Stimulated activated CD4-positive, alpha-beta T cell treated with anti-CD3 and anti-CD28 coated beads, Interleukin-1b, Interleukin-23, amount 100 ng/mL, for 24 hours (primary cell): ENCODE results near the gene DNMT1.

Experiments used
- DNase-seq, 4 experiments: peaks; one replicate each; pipeline ENCODE4 v3.0.0-alpha.2; 2020; ENCODE audit warnings: low read depth in 4 of 4, low spot score in 1 of 4

The DNMT1 gene

DNA sequence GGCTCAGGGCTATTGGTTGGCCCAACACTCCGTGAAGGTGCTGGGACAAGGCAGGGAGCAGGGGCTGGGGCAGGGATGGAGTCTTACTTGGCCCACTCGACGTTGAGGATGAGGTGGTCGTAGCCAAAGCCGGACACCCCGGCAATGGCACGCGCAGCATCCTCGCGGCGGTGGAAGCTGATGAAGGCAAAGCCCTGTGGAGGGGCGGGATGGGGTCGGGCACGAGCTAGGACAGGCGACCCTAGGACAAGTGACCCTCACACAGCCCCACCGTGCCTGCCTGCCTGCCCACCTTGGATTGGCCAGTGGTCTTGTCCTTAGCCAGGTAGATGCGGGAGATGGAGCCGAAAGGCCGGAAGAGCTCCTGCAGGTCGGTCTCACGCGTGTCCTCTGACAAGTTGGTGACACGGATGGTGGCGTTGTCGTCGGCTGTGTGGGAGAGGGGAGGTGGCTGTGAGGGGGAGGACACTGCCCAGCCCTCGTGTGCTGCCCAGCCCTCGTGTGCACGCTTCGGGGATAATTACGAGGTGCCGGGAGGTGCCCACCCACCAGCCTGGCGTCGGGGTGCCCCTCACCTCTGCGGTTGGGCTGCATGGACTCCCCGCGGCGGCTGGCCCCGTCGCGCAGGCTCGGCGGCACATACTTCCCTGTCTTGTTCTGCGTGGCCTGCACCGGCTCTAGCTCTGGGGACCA, 79.2 kb downstream of the DNMT1 start:
- DNase-seq, result no peak

DNA sequence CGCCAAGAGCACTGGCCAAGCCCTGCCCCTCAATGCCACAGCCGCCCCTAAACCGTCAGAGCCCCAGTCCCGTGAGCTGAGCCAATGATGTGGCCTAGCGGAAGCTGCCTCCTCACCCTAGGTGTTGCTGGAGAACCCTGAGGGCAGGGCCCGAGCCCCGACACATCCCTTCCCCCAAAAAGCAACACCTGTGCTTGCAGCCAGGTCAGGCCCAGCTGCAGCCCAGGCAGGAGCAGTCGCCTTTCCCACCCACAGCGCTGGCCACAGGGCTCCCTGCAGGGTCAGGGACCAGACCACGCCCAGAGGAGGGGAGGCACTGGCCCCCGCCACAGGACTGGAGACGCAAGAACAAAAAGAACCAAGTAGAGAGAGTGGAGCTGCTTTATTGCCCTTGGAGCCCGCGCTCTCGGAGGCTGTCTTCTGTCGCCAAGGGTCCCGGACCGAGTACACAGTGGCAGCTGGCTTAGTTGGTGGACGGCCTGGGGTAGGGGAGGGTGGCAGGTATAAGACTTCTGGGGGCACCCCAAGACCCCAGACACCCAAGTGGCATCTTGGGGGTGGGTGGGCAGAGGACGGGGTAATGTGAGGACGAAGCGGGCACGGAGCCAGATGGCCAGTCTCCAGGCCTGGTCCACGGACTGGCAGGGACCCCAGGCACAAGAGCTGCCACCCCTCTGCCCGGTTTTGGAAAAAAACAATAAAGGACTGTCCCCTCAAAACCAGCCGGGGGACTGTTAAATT, 79.9 kb downstream of the DNMT1 start:
- no peak for DNase-seq

DNA sequence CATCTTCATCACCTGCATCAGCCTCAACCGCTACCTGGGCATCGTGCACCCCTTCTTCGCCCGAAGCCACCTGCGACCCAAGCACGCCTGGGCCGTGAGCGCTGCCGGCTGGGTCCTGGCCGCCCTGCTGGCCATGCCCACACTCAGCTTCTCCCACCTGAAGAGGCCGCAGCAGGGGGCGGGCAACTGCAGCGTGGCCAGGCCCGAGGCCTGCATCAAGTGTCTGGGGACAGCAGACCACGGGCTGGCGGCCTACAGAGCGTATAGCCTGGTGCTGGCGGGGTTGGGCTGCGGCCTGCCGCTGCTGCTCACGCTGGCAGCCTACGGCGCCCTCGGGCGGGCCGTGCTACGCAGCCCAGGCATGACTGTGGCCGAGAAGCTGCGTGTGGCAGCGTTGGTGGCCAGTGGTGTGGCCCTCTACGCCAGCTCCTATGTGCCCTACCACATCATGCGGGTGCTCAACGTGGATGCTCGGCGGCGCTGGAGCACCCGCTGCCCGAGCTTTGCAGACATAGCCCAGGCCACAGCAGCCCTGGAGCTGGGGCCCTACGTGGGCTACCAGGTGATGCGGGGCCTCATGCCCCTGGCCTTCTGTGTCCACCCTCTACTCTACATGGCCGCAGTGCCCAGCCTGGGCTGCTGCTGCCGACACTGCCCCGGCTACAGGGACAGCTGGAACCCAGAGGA, 80.6 kb downstream of the DNMT1 start:
- DNase-seq, result no peak

DNA sequence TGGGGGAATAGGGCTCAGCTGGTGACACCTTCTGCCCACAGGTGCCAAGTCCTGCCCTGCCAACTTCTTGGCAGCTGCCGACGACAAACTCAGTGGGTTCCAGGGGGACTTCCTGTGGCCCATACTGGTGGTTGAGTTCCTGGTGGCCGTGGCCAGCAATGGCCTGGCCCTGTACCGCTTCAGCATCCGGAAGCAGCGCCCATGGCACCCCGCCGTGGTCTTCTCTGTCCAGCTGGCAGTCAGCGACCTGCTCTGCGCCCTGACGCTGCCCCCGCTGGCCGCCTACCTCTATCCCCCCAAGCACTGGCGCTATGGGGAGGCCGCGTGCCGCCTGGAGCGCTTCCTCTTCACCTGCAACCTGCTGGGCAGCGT, 81.2 kb downstream of the DNMT1 start:
- DNase-seq, result no peak

DNA sequence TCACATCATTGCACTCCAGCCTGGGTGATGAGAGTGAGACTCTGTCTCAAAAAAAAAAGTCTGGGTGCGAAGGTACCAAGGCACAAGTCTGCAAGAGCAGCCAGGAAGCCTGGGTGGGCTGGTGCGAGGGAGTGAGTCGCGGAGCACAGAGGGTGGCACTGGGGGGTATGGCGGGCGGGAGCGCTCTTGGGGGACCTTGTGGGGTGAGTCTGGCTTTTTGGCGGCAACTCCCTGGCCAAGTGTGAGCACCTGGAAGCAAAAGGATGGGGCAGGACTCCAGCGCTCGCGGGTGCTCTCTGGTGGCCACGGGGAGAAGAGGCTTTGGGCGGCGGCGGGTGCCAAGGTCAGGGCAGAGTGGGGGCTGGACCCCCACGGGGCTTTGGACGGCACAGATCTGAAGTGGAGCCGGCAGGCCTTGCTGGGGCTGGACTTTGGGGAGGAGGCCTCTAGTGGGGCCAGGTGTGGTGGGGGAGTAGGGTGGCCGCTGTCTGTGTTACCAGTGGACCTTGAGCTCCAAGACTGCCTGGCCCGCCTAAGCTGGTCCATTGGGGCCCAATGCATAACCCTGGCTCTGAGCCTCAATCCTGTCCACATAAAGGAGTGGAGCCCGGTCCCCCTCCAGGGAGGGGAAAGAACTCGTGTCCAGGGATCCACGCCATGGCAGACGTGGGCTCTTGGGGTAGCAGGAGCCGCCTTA, 81.7 kb downstream of the DNMT1 start:
- DNase-seq, result peak in 2 of 4 experiments; percentile 59 to 66

DNA sequence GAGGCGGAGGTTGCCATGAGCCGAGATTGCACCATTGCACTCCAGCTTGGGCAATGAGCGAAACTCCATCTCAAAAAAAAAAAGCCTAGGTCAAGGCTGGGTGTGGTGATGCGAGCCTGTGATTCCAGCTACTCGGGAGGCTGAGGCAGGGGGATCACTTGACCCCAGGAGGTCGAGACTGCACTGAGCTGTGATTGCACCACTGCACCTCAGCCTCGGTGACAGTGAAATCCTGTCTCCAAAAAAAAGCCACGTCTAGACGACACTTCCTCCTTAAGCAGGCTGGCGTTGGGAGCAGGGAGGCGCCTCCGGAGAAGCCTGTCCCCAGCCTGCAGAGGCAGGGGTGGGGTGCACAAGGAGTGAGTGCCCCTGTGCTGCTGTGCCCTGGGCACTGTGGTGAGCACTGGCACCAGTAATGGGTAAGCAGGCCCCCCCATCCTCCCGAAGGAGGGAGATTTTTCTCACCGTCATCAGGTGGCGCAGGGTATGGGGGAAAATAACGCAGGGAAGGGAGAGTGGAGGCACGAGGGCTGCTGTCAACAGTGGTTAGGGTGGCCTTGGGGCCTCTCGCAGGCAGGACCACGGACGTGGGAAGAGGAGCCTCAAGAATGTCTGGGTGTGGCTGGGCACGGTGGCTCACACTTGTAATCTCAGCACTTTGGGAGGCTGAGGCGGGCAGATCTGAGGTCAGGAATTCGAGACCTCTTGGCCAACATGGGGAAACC, 82.6 kb downstream of the DNMT1 start:
- no peak for DNase-seq

DNA sequence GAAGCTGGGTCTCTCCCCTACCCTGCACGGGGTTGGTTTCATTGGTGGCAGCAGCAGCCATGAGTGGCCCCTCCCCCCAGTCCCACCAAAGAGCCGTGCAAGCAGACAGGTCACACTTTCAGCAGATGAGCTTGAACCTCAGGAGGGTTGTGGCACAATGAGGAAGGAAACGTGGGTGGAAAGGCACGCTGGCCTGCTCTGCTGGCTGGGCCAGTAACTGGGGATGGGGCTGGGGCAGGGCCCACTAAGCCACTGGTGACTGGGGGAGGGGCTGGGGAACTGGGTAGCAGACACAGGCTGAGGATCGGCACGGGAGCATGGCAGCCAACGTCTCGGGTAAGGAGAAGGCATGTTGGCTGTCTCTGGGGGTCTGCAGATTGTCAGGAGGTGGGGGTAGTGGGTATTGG, 83.3 kb downstream of the DNMT1 start, which contains the start of gene P2RY11:
P2RY11 (plus strand) TSS at position 289 of the 407 bp plus-strand sequence; CDS start at position 318, 29 bp downstream.
- DNase-seq, result no peak

DNA sequence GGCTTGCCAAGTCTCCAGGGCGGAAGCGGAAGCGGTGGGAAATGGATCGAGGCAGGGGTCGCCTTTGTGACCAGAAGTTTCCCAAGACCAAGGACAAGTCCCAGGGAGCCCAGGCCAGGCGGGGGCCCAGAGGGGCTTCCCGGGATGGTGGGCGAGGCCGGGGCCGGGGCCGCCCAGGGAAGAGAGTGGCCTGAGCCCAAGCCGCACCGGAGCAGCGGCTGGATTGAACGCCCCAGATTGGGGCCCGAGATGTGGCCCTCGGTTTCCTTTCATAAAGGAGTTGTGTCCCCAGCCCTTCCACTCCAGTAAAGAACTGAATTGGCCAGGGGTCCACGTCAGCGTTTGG, 83.8 kb downstream of the DNMT1 start:
- no peak for DNase-seq

DNA sequence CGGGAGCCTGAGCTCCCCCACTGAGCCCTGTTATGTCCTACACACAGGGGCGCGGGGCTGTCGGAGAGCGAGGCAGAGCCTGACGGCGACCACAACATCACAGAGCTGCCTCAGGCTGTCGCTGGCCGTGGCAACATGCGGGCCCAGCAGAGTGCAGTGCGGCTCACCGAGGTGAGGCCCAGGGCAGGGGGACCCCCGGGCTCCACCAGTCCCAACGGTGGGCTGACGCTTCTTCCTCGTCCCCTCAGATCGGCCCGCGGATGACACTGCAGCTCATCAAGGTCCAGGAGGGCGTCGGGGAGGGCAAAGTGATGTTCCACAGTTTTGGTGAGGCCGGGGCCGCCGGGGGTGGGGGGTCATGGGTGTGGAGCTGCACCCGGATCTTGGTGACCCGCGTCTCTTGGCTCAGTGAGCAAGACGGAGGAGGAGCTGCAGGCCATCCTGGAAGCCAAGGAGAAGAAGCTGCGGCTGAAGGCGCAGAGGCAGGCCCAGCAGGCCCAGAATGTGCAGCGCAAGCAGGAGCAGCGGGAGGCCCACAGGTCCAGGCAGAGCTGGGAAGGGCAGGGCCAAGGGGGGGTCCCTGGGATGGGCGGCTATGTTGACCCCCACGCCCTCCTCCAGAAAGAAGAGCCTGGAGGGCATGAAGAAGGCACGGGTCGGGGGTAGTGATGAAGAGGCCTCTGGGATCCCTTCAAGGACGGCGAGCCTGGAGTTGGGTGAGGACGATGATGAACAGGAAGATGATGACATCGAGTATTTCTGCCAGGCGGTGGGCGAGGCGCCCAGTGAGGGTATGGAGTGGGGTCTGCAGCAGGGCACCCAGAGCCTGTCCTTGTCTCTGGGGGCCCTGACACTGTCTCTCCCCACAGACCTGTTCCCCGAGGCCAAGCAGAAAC, 84.4 kb downstream of the DNMT1 start:
- no peak for DNase-seq

DNA sequence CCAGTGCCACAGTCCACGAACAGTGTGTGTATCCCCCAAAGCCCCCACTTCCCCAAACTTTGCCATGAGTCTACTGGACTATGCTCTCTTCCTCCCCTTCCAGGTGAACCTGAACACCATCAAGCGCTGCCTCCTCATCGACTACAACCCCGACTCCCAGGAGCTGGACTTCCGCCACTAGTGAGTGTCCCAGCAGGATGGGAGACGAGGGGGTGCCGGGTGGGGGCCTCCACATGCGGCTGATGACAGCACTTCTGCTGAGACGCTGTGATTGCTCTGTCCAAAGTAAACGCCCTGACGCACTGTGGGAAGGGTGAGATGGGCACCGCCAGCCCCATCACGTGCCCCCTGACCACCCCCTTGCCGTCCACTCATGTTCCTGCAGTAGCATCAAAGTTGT, 85.2 kb downstream of the DNMT1 start:
- no peak for DNase-seq

DNA sequence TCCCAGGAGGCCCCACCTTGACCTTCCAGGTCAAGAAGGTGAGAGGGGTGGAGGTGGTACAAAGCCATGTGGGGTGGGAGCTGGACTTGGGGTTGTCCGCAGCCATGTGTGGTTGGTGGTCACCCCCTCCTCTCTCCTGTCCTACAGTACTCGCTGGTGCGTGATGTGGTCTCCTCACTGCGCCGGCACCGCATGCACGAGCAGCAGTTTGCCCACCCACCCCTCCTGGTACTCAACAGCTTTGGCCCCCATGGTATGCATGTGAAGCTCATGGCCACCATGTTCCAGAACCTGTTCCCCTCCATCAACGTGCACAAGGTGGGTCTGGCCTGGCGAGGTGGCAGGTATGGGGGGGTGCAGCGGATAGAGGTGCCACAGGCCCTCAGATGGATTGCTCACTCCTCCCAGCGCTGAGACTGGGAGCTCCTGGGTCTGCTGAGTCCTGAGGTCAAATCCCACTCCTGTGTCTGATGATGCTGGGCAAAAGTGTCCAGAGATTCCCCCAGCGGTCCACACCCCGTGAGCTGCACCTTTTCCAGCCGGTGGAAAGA, 86.9 kb downstream of the DNMT1 start:
- DNase-seq, result no peak

DNA sequence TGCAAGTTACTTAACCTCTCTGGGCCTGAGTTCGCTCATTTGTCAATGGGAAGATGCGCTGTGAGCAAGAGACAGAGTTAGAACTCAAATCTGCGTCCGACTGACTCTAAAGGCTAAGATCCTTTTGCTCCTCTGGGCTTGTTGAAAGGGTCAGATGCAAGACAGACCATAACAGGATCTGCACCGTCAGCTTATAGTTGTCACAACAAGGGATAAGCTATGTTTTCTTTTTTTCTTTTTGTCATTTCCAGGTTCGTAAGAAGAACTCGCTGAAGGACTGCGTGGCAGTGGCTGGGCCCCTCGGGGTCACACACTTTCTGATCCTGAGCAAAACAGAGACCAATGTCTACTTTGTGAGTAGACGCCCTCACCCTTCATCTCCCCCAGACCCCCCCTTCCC, 87.5 kb downstream of the DNMT1 start:
- no peak for DNase-seq

DNA sequence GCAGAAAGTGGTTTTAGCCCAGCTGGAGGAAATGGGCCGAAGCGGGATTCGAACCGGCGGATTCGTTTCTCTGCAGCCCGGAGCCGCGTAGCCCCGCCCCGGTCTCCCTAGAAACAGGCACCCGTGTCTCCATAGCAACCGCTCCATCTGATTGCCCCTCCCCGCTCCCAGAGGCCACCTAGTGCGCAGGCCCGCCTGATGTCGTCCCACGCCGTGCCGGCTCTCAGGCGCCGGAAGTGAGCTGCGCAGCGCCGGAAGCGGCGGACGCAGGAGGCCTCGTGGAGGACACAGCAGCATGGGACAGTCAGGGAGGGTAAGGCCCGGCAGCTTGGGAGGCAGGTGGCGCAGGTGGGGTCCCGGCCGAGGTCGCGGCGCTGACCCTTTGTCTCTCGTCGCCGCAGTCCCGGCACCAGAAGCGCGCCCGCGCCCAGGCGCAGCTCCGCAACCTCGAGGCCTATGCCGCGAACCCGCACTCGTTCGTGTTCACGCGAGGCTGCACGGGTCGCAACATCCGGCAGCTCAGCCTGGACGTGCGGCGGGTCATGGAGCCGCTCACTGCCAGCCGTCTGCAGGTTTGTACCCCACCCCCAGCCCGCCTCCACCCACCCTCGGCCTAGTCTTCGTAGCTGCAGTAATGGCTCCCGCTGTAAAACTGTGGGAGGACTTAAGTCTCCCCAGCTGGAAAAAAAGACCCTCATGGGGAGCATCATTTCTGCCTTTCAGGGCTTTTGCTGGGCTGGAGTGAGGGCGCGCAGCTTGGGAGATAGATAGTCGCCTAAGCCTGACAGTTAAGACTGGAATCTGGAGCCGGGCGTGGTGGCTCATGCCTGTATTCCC, 88.4 kb downstream of the DNMT1 start, which contains the start of gene PPAN:
PPAN (plus strand) TSS at position 263 of the 837 bp plus-strand sequence; CDS start at position 296, 33 bp downstream.
- DNase-seq, result peak; percentile 95 to 97 (median 96)

DNA sequence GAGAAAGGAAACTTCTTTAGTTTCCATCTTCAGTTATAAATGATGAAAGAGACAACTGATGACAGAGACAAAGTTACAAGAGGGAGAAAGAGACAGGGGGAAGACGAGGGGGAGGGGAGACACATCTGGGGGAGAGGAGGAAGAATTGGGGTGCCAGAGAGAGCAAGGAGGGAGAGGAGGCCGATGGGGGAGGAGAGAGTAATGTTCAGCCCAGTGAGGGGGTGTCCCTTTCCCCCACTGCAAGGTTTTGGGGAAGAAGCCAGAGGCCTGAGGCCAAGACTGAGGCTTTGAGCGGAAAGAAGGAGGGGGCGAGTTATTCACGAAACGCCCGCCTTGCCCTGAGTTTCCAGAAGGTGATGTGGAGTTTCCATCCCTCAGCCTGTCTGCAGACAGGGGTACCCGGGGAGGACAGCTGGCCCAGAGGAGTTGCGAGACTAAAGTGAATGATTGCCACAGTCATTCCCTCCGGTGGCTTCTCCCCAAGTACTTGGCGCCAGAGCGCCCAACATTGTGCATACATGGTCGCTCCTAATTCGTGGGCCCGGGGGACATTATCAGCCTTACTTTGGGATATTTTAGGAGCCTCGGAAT, 89.1 kb downstream of the DNMT1 start:
- DNase-seq, result peak in 3 of 4 experiments; percentile 69 to 82 (median 72)

DNA sequence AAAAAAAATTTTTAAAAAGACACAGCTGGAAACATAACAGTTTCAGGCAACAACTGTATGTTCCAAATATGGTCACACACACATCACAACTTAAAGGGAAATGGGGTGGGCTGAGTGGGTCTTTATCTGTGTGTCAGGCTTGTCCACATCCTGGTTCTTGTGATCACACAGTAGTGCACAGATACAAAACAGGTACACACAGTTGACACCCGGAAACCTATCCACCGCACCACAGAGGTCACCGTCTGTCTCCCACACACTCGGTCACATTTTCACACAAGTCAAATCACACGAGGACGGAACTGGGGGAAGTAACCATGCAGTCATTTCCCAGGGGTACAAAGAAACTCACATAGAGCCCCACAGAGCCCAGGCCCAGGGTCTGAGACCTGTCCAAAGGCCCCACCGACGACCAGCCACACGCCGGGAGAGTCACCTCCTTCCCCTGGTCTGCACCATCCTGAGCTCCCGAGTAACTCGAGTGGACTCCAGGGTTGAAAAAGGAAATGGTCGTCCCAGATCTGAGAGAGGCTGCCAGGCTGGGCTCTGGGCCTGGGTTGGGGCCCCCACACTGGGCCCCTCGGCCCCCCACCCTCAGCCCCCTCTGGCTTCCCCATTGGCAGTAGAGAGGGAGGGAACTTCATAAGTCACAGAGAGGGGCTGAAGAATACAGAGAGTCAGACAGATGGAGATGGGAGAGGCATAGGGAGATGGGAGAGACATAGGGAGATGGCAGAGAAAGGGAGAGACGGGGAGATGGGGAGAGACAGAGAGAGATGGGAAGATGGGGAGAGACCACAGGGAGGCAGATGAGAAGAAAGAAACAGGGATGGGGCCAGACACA, 89.9 kb downstream of the DNMT1 start:
- DNase-seq, result peak in 1 of 4 experiments; percentile 70

DNA sequence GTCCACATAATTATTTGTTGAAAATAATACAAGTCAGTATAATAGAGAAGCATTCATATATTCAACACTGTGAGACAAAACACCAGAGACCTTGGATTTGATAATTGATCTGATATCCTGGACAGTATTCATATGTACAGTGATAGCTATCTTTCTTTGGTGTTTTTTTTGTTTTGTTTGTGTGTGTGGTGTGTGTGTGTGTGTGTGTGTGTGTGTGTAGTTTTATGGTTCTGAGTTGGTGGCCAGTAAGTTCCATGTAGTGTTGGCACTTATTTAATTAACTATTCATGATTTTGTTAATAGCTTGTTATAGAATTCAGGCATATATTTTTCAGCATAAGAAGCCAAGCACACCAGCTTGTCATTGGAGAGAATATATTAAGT, 90.6 kb downstream of the DNMT1 start:
- DNase-seq, result no peak

DNA sequence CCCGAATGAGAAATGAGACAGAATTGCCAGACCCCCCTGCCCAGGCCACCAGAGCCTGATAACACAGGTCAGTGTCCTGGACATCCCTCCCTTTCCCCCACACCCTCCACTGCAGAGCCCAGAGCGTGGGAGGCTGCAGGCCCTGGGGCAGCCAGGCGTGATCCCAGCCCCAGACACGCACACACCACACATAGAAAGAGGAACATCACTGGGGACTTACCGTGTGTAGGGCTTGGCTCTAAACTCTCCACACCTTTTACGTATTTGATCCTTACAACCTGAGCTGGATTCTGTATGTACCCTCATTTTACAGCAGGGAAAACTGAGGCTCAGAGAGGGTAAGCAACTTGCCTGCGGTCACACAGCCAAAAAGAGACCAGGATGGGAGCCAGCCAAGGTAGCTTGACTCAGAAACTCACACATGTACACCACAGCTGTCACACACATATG, 91.9 kb downstream of the DNMT1 start:
- no peak for DNase-seq
